ENCODE measurements around the gene RAPGEF5. TPM values are rescaled to one million over a fixed set of nuclear protein-coding genes. Genes with fewer than 3 reads are reported as not detected.
A peak's percentile ranks its signal among the peaks of the same experiment; 100 is the strongest.

Gene RAPGEF5
- total and polyA plus RNA-seq, 2 experiments from 2014 or later: 0.21 TPM; not detected in 1

DNA sequence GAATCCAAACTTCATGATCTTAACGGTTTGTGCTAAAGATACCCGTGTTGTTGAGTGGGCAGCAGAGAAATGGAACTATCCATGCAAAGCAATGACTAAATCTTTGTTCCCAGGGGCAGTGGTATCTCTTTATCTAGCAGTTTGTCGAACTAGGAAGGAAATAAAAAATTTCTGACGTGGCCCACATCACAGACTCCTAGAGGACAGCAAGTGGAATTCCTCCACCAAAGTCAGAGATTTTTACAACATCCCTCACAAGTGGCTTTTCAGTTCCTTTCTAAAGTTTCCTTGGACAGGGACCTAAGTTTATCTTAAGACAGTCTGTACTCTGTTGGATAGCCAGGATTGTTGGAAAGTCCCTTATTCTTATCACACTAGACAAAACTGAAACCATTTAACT lies 136.0 kb downstream of the RAPGEF5 start:
- H3K36me3 ChIP-seq: no peaks in the 10 kb centered on the region
- no peaks in the 10 kb centered on the region for H3K4me1 ChIP-seq (ENCODE audit: low read depth)
- no peak overlapping the region for H3K27ac ChIP-seq
- H3K4me3 ChIP-seq: no peak overlapping the region
- TF ChIP-seq, protein P1, sequence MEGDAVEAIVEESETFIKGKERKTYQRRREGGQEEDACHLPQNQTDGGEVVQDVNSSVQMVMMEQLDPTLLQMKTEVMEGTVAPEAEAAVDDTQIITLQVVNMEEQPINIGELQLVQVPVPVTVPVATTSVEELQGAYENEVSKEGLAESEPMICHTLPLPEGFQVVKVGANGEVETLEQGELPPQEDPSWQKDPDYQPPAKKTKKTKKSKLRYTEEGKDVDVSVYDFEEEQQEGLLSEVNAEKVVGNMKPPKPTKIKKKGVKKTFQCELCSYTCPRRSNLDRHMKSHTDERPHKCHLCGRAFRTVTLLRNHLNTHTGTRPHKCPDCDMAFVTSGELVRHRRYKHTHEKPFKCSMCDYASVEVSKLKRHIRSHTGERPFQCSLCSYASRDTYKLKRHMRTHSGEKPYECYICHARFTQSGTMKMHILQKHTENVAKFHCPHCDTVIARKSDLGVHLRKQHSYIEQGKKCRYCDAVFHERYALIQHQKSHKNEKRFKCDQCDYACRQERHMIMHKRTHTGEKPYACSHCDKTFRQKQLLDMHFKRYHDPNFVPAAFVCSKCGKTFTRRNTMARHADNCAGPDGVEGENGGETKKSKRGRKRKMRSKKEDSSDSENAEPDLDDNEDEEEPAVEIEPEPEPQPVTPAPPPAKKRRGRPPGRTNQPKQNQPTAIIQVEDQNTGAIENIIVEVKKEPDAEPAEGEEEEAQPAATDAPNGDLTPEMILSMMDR (IDR thresholded peaks at IDR 0.05; ENCODE audit: low read depth, low read length): no peak
- DNase-seq (ENCODE audit: low read depth in 1 of 2, low spot score in 1 of 2): peak in 1 of 2 donors; percentile 42
- no peaks in the 10 kb centered on the region for H3K9me3 ChIP-seq (ENCODE audit: low read depth)
- no peaks in the 10 kb centered on the region for H3K27me3 ChIP-seq

DNA sequence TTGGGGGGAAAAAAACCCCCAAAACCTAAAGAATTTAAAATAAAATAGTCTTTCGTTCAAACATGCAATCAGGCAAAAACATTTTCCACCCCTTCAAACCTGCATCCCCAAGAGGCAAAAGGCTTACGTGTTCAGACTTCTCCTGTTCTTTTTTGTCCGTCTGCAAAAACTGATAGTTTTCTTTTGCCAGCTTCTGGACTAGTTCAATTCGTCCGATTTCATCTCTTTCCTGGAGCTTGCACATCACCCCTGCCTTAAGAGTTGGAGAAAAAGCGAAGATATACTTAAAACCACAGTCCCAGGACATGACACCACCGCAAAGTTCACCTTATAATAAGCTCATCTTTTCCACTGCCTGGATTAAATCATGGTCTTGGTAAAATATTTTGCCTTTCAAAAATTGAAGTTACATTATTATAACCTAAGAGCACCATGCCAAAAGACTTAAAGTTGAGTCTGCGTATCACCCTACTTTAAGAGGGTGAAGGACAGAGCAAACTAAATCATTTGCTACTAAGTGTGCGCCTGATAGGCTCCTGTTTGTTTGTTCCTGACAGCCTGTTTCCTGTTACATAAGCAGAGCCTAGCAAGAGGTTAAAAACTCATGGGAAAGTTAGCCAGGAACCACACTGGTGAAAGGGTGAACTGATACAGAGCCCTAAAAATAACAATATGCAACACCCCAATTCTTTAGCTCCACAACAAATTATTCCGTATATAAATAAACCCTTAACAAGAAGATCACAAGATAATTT lies 137.0 kb downstream of the RAPGEF5 start:
- Histone ChIP-seq H3K36me3 (no peaks in the 10 kb centered on the region), H3K4me3 (no peak overlapping the region), H3K4me1 (ENCODE audit: low read depth) (no peaks in the 10 kb centered on the region), H3K27me3 (no peaks in the 10 kb centered on the region), H3K9me3 (ENCODE audit: low read depth) (no peaks in the 10 kb centered on the region), H3K27ac (no peak overlapping the region)
- TF ChIP-seq, protein P1 (IDR thresholded peaks at IDR 0.05; ENCODE audit: low read depth, low read length): no peak
- peak in 1 of 2 donors; percentile 68 for DNase-seq (ENCODE audit: low read depth in 1 of 2, low spot score in 1 of 2)

DNA sequence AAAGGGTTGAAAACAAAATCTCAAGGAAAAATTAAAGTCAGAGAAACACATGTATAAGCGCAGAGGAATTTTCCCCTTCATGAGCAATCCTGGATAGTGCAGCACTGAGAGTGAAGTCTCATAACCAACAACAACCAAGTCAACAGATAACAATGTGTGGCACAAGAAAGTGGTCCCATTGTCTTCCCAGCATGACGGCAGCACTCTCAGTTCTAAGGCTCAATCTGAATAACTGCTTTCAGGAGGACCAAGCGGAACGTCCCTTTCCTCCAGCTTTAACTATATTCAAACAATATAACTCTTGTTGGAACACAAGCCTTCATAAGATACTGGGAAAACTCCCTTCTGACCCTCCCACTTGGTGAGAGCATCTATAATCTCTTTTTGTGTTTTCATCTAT lies 137.9 kb downstream of the RAPGEF5 start:
- Histone ChIP-seq H3K4me1 (ENCODE audit: low read depth) (no peaks in the 10 kb centered on the region), H3K36me3 (no peaks in the 10 kb centered on the region), H3K27ac (no peak overlapping the region), H3K9me3 (ENCODE audit: low read depth) (no peaks in the 10 kb centered on the region), H3K4me3 (no peak overlapping the region), H3K27me3 (no peaks in the 10 kb centered on the region)
- peak in 1 of 2 donors; percentile 44 for DNase-seq (ENCODE audit: low read depth in 1 of 2, low spot score in 1 of 2)
- TF ChIP-seq, protein P1 (IDR thresholded peaks at IDR 0.05; ENCODE audit: low read depth, low read length): no peak

DNA sequence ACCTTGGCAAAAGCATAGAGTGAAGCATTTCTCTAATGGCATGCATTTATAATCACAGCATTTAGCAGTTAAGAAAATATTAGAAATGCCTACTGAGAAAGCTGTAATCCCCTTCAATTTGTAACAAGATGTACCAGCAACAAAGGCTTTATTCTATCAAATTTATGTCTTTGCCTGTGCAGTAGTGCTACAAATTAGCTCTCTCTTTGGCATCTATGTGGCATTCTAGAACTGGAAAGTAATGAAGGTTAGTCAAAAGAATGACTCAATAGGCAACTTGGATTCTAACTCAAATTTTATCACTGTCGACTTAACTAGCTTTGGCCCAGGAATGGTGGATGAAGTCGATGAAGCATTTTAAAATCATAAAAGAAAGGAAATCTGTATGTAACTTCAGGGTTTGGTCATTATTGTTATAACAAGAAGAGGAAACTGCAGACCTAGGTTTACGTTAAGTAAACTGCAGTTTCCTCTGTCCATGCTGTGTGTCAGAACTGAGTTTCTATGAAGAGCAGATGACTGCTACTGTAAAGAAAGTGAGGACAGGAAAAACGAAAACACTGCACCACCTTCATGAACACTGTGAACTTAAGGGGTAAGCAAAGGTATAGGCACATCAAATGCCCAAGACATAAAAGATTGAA lies 140.0 kb downstream of the RAPGEF5 start:
- no peaks in the 10 kb centered on the region for H3K9me3 ChIP-seq (ENCODE audit: low read depth)
- no peaks in the 10 kb centered on the region for H3K4me1 ChIP-seq (ENCODE audit: low read depth)
- H3K4me3 ChIP-seq: no peak overlapping the region
- DNase-seq (ENCODE audit: low read depth in 1 of 2, low spot score in 1 of 2): no peak
- H3K27ac ChIP-seq: no peak overlapping the region
- no peaks in the 10 kb centered on the region for H3K36me3 ChIP-seq
- H3K27me3 ChIP-seq: peaks cover 3% of the 10 kb centered on the region
- TF ChIP-seq, protein P1 (IDR thresholded peaks at IDR 0.05; ENCODE audit: low read depth, low read length): no peak

DNA sequence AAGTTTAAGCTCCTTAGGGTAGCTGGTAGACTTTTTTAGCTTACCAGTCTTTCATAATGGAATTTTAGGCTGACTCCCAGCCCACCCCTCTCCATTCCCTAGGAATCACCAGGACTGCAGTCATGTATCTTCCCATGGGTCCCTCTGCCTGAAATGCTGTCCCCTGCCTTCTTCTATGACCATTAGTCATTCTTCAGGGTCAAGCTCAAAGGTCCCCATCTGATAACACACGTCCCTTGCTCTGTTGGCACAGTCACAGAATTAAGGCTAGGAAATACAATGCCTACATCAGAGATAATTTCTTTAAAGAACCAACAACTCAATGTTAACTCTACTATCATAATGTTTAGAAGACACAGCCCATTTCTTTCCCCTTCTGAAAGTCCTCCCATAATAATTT lies 140.6 kb downstream of the RAPGEF5 start:
- Histone ChIP-seq H3K36me3 (no peaks in the 10 kb centered on the region), H3K4me3 (no peak overlapping the region), H3K4me1 (ENCODE audit: low read depth) (no peaks in the 10 kb centered on the region), H3K27ac (no peak overlapping the region), H3K27me3 (peaks cover 3% of the 10 kb centered on the region), H3K9me3 (ENCODE audit: low read depth) (no peaks in the 10 kb centered on the region)
- DNase-seq (ENCODE audit: low read depth in 1 of 2, low spot score in 1 of 2): no peak
- TF ChIP-seq, protein P1 (IDR thresholded peaks at IDR 0.05; ENCODE audit: low read depth, low read length): no peak

Data from cardiac muscle cell (in vitro differentiated cells and primary cell).